Ishikawa (cell line): Measurements from ENCODE around the gene FAM204A.

ENCODE experiments used
- EGR1 ChIP-seq: IDR thresholded peaks from 2 replicates; pipeline ENCODE4 v1.6.1; 2012
- EP300 ChIP-seq: IDR thresholded peaks from 2 replicates; pipeline ENCODE4 v1.6.1; 2012; ENCODE audit warnings: borderline replicate concordance
- FOXM1 ChIP-seq: IDR thresholded peaks from 2 replicates; pipeline ENCODE4 v1.6.1; 2012; ENCODE audit warnings: low read depth, borderline replicate concordance
- REST ChIP-seq: IDR thresholded peaks from 2 replicates; pipeline ENCODE4 v1.6.1; 2012; ENCODE audit warnings: low read depth, mild to moderate bottlenecking
- ZBTB7A ChIP-seq: IDR thresholded peaks from 2 replicates; pipeline ENCODE4 v1.6.1; 2012; ENCODE audit warnings: low read depth

GRCh38 chr10:118290471-118290995 lies 51.6 kb downstream of the FAM204A start:
- TF ChIP-seq EGR1 (no peak), EP300 (no peak), REST (no peak), FOXM1 (no peak), ZBTB7A (no peak)
